NCI-H2196 (cell line): ENCODE data around the gene NEUROD6.

Source experiments
- DNase-seq: peaks from one replicate; lab custom pipeline; 2025; ENCODE audit not compliant: unreplicated experiment; lab: John Stamatoyannopoulos, UW

Gene NEUROD6

DNA sequence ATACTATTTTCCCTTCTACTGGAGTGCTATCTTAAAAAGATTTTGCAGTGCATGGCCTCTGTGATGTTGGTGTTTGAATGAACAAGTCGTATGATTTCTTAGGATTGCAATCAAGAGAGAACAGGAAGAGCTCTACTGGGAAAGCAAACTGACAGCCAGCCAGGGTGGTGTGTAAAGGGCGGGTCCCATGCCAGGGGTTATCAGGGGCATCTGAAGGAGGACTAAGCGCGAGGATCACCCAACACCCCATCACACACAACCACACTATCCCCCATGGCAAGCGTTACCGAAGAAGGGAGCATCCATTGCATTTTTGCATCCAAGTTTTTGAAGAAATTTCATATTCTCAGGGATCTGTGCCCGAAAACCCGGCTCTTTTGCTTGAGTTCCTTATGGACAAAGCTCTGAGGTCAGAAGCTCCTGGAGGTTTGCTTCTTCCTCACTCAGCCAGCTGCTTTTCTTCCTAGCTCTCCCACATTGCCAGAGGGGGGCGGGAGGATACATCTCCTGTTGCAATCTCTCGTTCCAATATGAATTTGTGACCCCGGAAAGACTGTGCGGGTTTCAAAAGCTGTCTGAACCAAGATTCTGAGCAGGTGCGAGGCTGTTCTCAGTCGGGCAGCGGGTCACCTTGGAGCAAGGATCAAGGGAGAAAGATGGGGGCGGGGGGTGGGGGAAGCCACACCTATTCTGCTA lies 5.2 kb downstream of the NEUROD6 start:
- no peak for DNase-seq

DNA sequence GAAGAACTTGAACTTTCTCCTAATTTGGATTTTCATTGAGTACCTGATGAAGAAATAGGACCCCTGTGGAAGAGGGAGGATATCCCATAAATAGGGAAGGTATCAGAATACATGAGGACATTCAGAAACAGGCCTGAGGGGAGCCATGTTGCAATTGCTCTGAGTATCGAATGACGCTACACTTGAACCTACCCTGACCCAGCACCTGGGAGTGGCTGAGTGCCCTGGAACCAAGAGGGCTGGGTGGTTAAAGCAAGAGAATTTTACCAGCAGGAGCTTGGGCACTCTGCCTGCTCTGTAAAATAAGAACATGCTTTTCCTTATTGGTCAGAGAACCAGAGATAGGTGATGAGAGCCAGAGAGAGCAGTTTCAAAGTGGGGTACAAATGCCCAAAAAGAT lies 7.2 kb downstream of the NEUROD6 start:
- no peak for DNase-seq

GRCh38 chr7:31327071-31327470 lies 13.5 kb downstream of the NEUROD6 start:
- DNase-seq, result no peak

DNA sequence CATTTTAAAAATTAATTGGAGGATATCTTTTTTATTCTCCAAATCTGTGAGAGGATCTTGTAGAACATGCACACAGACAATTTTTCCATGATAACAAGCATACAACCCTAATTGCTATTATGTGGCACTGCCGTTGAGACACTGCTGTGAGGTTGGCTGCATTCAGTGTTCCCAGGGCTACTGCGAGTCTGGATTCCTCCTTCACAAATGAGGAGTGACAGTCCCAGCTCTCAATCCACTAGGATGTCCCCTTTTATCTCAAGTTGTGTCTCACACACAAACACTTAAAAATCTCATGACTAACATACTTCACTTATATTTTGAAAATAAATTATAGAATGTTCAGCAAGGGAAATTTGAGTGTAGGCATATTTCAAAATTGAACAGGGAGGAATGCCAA lies 14.1 kb downstream of the NEUROD6 start:
- no peak for DNase-seq

DNA sequence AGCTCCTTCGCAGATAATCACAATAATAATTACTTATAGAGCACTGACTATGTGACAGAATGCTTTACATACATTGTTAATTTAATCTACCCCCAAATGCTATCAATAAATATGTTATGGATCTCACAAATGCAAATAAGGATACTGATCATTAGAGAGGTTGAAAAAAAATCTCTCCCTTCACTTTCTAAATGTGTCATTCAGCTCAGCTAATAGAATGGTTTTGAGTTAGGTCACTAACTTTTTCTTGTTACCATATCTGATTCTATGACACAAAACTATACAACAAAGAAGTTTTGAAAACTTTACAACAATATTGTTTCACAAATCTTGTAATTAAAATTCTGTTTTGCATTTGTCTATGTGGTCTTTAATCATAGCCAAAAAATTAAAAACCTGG lies 17.4 kb downstream of the NEUROD6 start:
- DNase-seq, result no peak

- no peak for DNase-seq
Observed at GRCh38 chr7:31320675-31321074, 19.9 kb downstream of the NEUROD6 start.

DNA sequence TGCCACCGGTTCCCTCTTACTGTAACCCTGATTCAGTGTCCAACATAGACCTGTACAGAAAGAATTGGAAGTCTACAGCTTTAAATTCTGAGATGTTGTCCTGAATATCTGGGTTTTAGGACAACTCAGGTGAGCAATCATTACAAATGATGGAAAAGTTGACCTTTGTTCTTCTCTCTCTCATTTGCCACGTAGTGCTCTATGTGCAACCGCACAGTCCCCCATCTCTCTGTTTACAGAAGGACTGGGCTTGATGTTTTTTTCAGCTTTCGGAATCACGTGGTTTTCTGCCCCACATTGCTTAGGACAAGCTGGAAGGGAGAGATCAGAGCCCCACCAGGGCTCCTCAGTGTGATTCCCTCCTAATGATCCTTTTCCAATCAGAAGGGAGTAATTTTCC lies 22.2 kb downstream of the NEUROD6 start:
- no peak for DNase-seq

GRCh38 chr7:31316876-31317275 lies 23.6 kb downstream of the NEUROD6 start:
- no peak for DNase-seq

- no peak for DNase-seq
Observed at GRCh38 chr7:31315758-31316157, 24.8 kb downstream of the NEUROD6 start.

- no peak for DNase-seq
Observed at GRCh38 chr7:31314781-31315180, 25.7 kb downstream of the NEUROD6 start.

GRCh38 chr7:31312889-31313288 lies 27.6 kb downstream of the NEUROD6 start:
- no peak for DNase-seq

GRCh38 chr7:31311552-31311951 lies 29.0 kb downstream of the NEUROD6 start:
- no peak for DNase-seq

DNA sequence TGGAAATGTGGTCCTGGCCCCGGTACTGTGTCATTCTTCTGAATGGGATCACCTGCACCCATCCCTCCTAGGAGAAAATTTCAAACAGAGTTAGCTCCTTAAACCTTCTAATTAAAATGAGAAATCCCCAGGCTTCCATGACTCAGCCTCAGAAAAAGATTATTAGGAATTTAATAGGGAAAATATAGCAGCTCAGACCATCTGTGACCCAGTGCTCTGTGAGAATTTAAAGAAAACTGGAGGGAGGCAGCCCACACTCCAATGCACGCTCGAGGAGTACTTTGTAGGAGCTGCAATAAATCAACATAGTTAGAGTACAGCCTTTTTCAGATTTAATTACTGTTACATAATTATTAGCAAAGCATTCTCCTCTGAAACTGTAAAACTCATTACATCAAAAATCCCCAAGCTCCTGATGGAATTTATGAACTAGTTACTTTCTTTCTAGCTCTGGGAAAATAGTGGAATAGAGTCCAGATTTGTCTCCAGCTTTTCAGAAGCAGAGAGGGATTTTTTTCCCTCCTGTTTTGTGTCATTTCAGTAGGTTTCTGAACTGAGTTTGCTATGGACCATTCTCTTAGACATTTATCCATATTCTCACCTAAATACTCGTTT lies 30.1 kb downstream of the NEUROD6 start:
- DNase-seq, result no peak

DNA sequence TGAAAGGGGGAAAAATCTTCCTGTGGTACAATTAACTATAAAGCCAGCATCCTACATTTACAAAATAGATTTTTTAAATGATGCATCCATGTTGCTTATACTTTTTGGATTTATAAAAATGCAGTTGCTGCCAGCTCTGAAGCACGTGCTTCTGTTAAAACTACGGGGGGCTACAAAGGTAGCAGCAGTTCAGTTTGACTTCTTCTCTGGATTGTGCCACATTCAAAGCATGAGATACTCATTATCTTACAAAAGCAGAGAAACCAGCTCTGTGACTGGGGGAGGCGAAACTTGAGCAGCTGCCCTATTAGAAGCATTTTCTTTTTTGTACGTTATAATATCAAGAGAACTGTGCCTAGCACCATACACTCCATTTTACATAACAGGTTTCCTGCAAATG lies 31.1 kb downstream of the NEUROD6 start:
- DNase-seq, result no peak

DNA sequence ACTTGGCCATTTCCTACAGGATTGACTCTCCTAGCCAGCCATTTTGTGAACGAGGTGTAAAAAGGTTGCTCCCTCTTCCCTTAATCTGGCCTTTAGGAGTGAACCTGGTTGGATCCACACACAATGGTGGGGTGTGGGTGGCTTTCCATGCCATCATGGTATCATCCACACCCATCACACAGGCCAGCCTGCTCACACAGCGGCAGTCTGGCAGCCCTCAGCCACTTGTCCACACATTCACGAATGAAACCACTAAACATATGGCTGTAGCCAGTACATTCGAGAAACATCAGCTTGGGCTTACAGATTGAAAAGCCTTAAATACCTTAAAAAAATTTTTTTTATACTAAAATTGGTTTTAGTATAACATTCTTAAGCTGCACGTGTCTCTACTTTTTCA lies 31.9 kb downstream of the NEUROD6 start:
- DNase-seq, result no peak

- DNase-seq, result no peak
Observed at GRCh38 chr7:31307972-31308371, 32.6 kb downstream of the NEUROD6 start.

- no peak for DNase-seq
Observed at GRCh38 chr7:31305260-31305659, 35.3 kb downstream of the NEUROD6 start.

DNA sequence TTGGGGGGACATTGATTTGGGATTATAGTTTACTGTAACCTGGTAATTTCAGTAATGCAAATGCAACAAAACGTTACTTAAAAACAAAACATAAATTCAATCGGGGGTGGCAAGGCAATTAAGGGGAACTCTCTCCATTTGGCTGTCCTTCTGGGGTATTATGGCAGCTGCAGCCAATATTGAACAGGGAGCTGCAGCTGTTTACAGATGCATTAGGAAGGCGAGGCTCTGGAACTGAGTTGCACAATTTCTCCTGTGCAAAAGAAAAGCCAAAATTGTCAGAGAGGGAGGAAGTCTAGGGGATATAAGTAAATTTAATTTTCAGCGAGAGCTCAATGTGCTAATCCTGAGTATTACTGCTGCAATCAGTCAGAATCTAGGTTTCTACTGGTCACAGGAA lies 36.1 kb downstream of the NEUROD6 start:
- DNase-seq, result no peak

- no peak for DNase-seq
Observed at GRCh38 chr7:31302356-31302755, 38.2 kb downstream of the NEUROD6 start.

DNA sequence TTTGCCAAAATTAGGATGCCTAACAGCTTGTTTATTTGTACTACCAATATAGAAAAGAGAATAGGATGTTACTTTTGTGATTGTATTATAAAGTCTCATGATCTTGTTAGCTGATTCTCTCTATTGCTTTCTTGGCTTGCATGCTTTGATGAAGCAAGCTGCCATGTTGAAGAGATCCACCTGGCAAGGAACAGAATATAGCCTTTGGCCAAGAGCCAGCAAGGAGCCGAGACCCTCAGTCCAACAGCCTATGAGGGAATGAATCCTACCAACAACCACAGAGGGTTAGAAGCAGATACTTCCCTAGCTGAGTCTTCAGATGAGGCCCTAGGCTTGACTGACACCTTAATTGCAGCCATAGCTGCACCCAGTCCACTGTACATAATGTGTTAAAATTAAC lies 41.2 kb downstream of the NEUROD6 start:
- no peak for DNase-seq

DNA sequence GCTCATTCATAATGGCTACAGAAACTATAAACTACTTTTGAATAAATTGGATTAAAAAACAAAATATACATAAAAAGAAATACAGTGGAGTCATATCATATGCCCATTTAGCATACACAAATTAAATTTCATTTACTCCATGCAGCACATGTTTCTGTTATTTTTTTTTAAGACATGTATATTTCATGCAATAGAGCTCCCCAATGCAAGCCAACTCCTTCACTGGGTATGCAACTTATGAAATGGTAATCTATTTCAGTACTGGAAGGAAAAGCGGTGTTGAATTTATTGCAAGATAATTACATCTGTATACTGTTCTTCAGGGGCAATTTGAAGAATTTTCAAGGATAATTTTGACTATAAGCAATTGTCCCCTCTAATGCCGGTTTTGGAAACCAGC lies 49.9 kb downstream of the NEUROD6 start:
- DNase-seq, result no peak
